HCT116 (cell line): Measurements from ENCODE around the gene DPRX. TPM values are rescaled to one million over a fixed set of nuclear protein-coding genes. Genes with fewer than 3 reads are reported as not detected.

ENCODE experiments used
- ATAC-seq: fragments of 200-7000 bp; cut with Tn5 transposase; 2 replicates; pipeline ENCODE4 v1.9.1; 2020; ENCODE audit warnings: mild to moderate bottlenecking, moderate library complexity
- BruUV-seq: library from RNA; stranded (reverse); fragments of 400-500 nt; replicated peaks from 2 replicates; lab custom pipeline; 2021; lab: Mats Ljungman, UMichigan
- CTCF ChIA-PET: fragments of 300-600 bp; sonication (Branson Sonifier 250); formaldehyde crosslinking; loops from one replicate; lab custom pipeline; 2021; ENCODE audit warnings: antibody characterized with exemption; lab: Charles Lee
- POLR2A ChIA-PET: fragments of 300-600, 350-600 bp; sonication (Branson Sonifier 250); formaldehyde crosslinking; loops from one replicate; lab custom pipeline; 2021; ENCODE audit warnings: antibody characterized with exemption; lab: Charles Lee
- RAD21 ChIA-PET, 2 experiments: fragments of 300-600 bp; sonication (Branson Sonifier 250); formaldehyde crosslinking; loops; one replicate each; lab custom pipeline; 2023; ENCODE audit warnings: low total read pairs in 2 of 2; ENCODE audit not compliant: uncharacterized antibody in 2 of 2, unreplicated experiment in 2 of 2, low non-redundant PET in 1 of 2; lab: Charles Lee
- DNase-seq: peaks from one replicate; pipeline ENCODE4 v3.0.0-alpha.2; 2010; ENCODE audit warnings: low read depth, low spot score
- H2AFZ ChIP-seq: fragments of 200-600 bp; shearing (Covaris generic), sonication (generic); 2 replicates; pipeline ENCODE4 v1.6.1; 2017; ENCODE audit warnings: low read depth, mixed run types, mixed read lengths, antibody characterized with exemption, low read length; ENCODE audit not compliant: poor library complexity, severe bottlenecking
- H3K27ac ChIP-seq: 2 replicates; pipeline ENCODE4 v1.5.1; 2012; ENCODE audit warnings: low read depth, low read length
- H3K27me3 ChIP-seq: fragments of 200-600 bp; sonication (generic); 2 replicates; pipeline ENCODE4 v1.6.1; 2016; ENCODE audit warnings: mixed run types, low read length, mixed read lengths; ENCODE audit not compliant: insufficient read depth
- H3K36me3 ChIP-seq, 2 experiments: fragments of 200-500 bp in 1 of 2; fragments of 200-600 bp in 1 of 2; sonication (Bioruptor generic) in 1 of 2; sonication (generic) in 1 of 2; 2 replicates each; pipeline versions ENCODE4 v1.5.1 to v1.6.1; 2014 to 2016; ENCODE audit warnings: low read length in 2 of 2, inconsistent platforms in 1 of 2, mixed read lengths in 1 of 2, mixed run types in 1 of 2; ENCODE audit not compliant: insufficient read depth in 2 of 2, control insufficient read depth in 1 of 2
- H3K4me1 ChIP-seq, 2 experiments: fragments of 200-600 bp in 1 of 2; sonication (generic) in 1 of 2; 2 replicates each; pipeline versions ENCODE4 v1.5.1 to v1.6.1; 2012 to 2017; ENCODE audit warnings: low read length in 2 of 2, inconsistent platforms in 1 of 2, mild to moderate bottlenecking in 1 of 2, mixed read lengths in 1 of 2, mixed run types in 1 of 2, moderate library complexity in 1 of 2; ENCODE audit not compliant: insufficient read depth in 2 of 2, control insufficient read depth in 1 of 2
- H3K4me2 ChIP-seq: fragments of 200-600 bp; sonication (generic); 2 replicates; pipeline ENCODE4 v1.6.1; 2017; ENCODE audit warnings: mixed run types, low read length, mixed read lengths
- H3K4me3 ChIP-seq, 2 experiments: fragments of 200-600 bp in 1 of 2; sonication (generic) in 1 of 2; replicated peaks in 1 of 2; 2 replicates each; pipeline ENCODE4 v1.5.1; 2011 to 2016; ENCODE audit warnings: low read length in 2 of 2, control low read depth in 1 of 2, low read depth in 1 of 2, mild to moderate bottlenecking in 1 of 2, mixed read lengths in 1 of 2, mixed run types in 1 of 2
- H3K79me2 ChIP-seq: fragments of 200-600 bp; sonication (generic); 2 replicates; pipeline ENCODE4 v1.6.1; 2017; ENCODE audit warnings: mild to moderate bottlenecking, mixed run types, low read length, moderate library complexity, mixed read lengths; ENCODE audit not compliant: insufficient read depth
- H3K9ac ChIP-seq: fragments of 200-600 bp; sonication (generic); 2 replicates; pipeline ENCODE4 v1.6.1; 2016; ENCODE audit warnings: low read length, mixed read lengths
- H3K9me2 ChIP-seq: fragments of 200-600 bp; sonication (generic), shearing (Covaris generic); 2 replicates; pipeline ENCODE4 v1.6.1; 2017; ENCODE audit warnings: mixed run types, mild to moderate bottlenecking, moderate library complexity; ENCODE audit not compliant: insufficient read depth
- H3K9me3 ChIP-seq, 2 experiments: fragments of 200-500 bp in 1 of 2; fragments of 200-600 bp in 1 of 2; sonication (Bioruptor generic) in 1 of 2; sonication (generic) in 1 of 2; 2 replicates each; pipeline ENCODE4 v1.6.1; 2014 to 2017; ENCODE audit warnings: low read length in 2 of 2, mixed read lengths in 2 of 2, inconsistent platforms in 1 of 2, low read depth in 1 of 2, mild to moderate bottlenecking in 1 of 2, mixed run types in 1 of 2, moderate library complexity in 1 of 2; ENCODE audit not compliant: control insufficient read depth in 1 of 2, insufficient read depth in 1 of 2
- H4K20me1 ChIP-seq: fragments of 200-600 bp; sonication (generic), shearing (Covaris generic); 2 replicates; pipeline ENCODE4 v1.6.1; 2017; ENCODE audit warnings: mixed run types, mild to moderate bottlenecking, moderate library complexity; ENCODE audit not compliant: insufficient read depth
- CBX3 ChIP-seq: IDR thresholded peaks from 2 replicates; pipeline ENCODE4 v1.6.1; 2012; ENCODE audit warnings: low read depth
- CEBPB ChIP-seq: IDR thresholded peaks from 2 replicates; pipeline ENCODE4 v1.6.1; 2012; ENCODE audit warnings: low read depth
- EGR1 ChIP-seq: IDR thresholded peaks from 2 replicates; pipeline ENCODE4 v1.6.1; 2012; ENCODE audit warnings: low read depth
- ELF1 ChIP-seq: IDR thresholded peaks from 2 replicates; pipeline ENCODE4 v1.6.1; 2012; ENCODE audit warnings: low read depth, borderline replicate concordance
- EZH2 ChIP-seq: fragments of 200-600 bp; sonication (generic); IDR thresholded peaks from 2 replicates; pipeline ENCODE4 v1.6.1; 2017; ENCODE audit warnings: antibody characterized with exemption, mixed run types
- FOSL1 ChIP-seq: IDR thresholded peaks from 2 replicates; pipeline ENCODE4 v1.6.1; 2012; ENCODE audit warnings: low read depth
- MAX ChIP-seq: IDR thresholded peaks from 2 replicates; pipeline ENCODE4 v1.6.1; 2012
- POLR2A ChIP-seq: IDR thresholded peaks from 2 replicates; pipeline ENCODE4 v1.7.0; 2011; ENCODE audit warnings: borderline replicate concordance; ENCODE audit not compliant: insufficient read depth, insufficient read length; ENCODE audit errors: extremely low read depth
- POLR2AphosphoS5 ChIP-seq: IDR thresholded peaks from 2 replicates; pipeline ENCODE4 v1.6.1; 2011; ENCODE audit warnings: mild to moderate bottlenecking, low read depth, low read length, moderate library complexity
- RAD21 ChIP-seq: IDR thresholded peaks from 2 replicates; pipeline ENCODE4 v1.6.1; 2012; ENCODE audit warnings: low read depth, mild to moderate bottlenecking
- REST ChIP-seq: IDR thresholded peaks from 2 replicates; pipeline ENCODE4 v1.6.1; 2012; ENCODE audit warnings: low read depth
- SP1 ChIP-seq: IDR thresholded peaks from 2 replicates; pipeline ENCODE4 v1.6.1; 2012; ENCODE audit warnings: low read depth
- SRF ChIP-seq: IDR thresholded peaks from 2 replicates; pipeline ENCODE4 v1.6.1; 2012; ENCODE audit warnings: low read depth
- TCF7L2 ChIP-seq: IDR thresholded peaks from 2 replicates; pipeline ENCODE4 v1.7.0; 2011; ENCODE audit warnings: borderline replicate concordance, inconsistent platforms; ENCODE audit not compliant: insufficient read depth, insufficient read length; ENCODE audit errors: extremely low read depth
- YY1 ChIP-seq: IDR thresholded peaks from 2 replicates; pipeline ENCODE4 v1.6.1; 2011; ENCODE audit warnings: low read length, low read depth, moderate library complexity, mild to moderate bottlenecking; ENCODE audit not compliant: insufficient replicate concordance; ENCODE audit errors: extremely low read depth
- ZFX ChIP-seq: fragments of 450-650 bp; IDR thresholded peaks from 2 replicates; pipeline ENCODE4 v1.6.1; 2017
- intact Hi-C: fragments of 100-400 bp; cut with micrococcal nuclease; formaldehyde crosslinking; loops from 2 replicates; pipeline ENCODE4 v1.10.0; 2022
- total RNA-seq: library from RNA; stranded (reverse); gene quantifications from one replicate; pipeline ENCODE4 v1.2.1, GENCODE V29; 2021; ENCODE audit not compliant: unreplicated experiment
- TF ChIP-seq, protein P1 (sequence below): IDR thresholded peaks from 2 replicates; pipeline ENCODE4 v1.6.1; 2011; ENCODE audit warnings: mild to moderate bottlenecking, low read length, moderate library complexity; ENCODE audit not compliant: insufficient replicate concordance; ENCODE audit errors: extremely low read depth

The DPRX gene
- total RNA-seq, 1 experiment from 2014 or later, result not detected

DNA sequence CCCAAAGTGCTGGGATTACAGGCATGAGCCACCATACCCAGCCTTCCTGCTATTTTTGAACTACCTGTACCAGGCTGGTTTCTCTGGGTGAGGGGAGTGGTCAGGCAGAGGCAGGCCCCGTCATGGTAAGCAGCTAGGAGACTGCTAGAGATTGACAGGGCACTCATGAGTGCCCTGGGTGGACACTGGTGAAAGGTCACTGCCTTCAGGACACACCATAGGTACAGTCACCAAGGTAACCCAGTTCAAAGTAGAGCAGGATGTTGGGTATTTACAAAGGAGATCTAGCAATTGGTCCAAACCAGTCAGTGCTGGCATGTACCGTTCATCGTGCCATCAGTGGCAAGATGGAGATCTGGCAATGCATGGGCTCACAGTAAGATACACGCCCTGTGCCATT lies 25.5 kb downstream of the DPRX start:
- BruUV-seq, result no TSS peak
- intact Hi-C loops, result loop anchor here (10.0 kb wide), 1 partner anchor 203 kb away; no protein-coding TSS in a partner anchor
- no peaks in the 10 kb centered on the region for H3K79me2 ChIP-seq

More for the DNA sequence above, 25.5 kb downstream of the DPRX start:
- ChIA-PET POLR2A (no interaction called here), RAD21 (no interaction called here), CTCF (no interaction called here)
- Histone ChIP-seq H4K20me1 (no peaks in the 10 kb centered on the region), H3K9me3 (peaks cover 6 to 22% of the 10 kb centered on the region in 2 experiments; a peak in 3 of 4 replicates), H3K4me1 (no peaks in the 10 kb centered on the region), H3K27me3 (no peaks in the 10 kb centered on the region), H3K27ac (no peak overlapping the region), H3K36me3 (no peaks in the 10 kb centered on the region), H3K9me2 (no peaks in the 10 kb centered on the region), H3K4me2 (no peak overlapping the region), H2AFZ (no peak overlapping the region), H3K4me3 (no peak overlapping the region), H3K9ac (no peak overlapping the region)
- TF ChIP-seq SP1 (no peak), ZFX (no peak), EGR1 (no peak), POLR2A (no peak), EZH2 (no peak), CBX3 (no peak), MAX (no peak), FOSL1 (no peak), YY1 (no peak), POLR2AphosphoS5 (no peak), TCF7L2 (no peak), RAD21 (no peak), REST (no peak), ELF1 (no peak), CEBPB (no peak), SRF (no peak)
- TF ChIP-seq, protein P1, sequence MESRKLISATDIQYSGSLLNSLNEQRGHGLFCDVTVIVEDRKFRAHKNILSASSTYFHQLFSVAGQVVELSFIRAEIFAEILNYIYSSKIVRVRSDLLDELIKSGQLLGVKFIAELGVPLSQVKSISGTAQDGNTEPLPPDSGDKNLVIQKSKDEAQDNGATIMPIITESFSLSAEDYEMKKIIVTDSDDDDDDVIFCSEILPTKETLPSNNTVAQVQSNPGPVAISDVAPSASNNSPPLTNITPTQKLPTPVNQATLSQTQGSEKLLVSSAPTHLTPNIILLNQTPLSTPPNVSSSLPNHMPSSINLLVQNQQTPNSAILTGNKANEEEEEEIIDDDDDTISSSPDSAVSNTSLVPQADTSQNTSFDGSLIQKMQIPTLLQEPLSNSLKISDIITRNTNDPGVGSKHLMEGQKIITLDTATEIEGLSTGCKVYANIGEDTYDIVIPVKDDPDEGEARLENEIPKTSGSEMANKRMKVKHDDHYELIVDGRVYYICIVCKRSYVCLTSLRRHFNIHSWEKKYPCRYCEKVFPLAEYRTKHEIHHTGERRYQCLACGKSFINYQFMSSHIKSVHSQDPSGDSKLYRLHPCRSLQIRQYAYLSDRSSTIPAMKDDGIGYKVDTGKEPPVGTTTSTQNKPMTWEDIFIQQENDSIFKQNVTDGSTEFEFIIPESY, result no peak
- DNase-seq, result no peak
- ATAC-seq, result no peak
